H9 (cell line): Measurements from ENCODE around the gene GALNT15. TPM values are rescaled to one million over a fixed set of nuclear protein-coding genes. Genes with fewer than 3 reads are reported as not detected.

Experiments
- DNase-seq: peaks from one replicate; pipeline ENCODE4 v3.0.0-alpha.2; 2017
- H2AFZ ChIP-seq: one replicate; pipeline ENCODE4 v1.6.1; 2013; ENCODE audit warnings: mild to moderate bottlenecking, low read length, control low read depth, moderate library complexity
- H2AK5ac ChIP-seq: 2 replicates; pipeline ENCODE4 v1.6.1; 2013; ENCODE audit warnings: low read length, control low read depth, mixed read lengths; ENCODE audit not compliant: insufficient read length
- H2BK120ac ChIP-seq: one replicate; pipeline ENCODE4 v1.6.1; 2013; ENCODE audit warnings: low read depth, mild to moderate bottlenecking, low read length, control low read depth, inconsistent platforms; ENCODE audit not compliant: poor library complexity, severe bottlenecking
- H2BK12ac ChIP-seq: 2 replicates; pipeline ENCODE4 v1.6.1; 2013; ENCODE audit warnings: low read length, control low read depth, mixed read lengths, low read depth; ENCODE audit not compliant: insufficient read length
- H2BK15ac ChIP-seq: 2 replicates; pipeline ENCODE4 v1.6.1; 2013; ENCODE audit warnings: low read depth, low read length, control low read depth
- H2BK20ac ChIP-seq: one replicate; pipeline ENCODE4 v1.6.1; 2013; ENCODE audit warnings: low read depth, mild to moderate bottlenecking, low read length, control low read depth, inconsistent platforms; ENCODE audit not compliant: poor library complexity, severe bottlenecking
- H2BK5ac ChIP-seq: 2 replicates; pipeline ENCODE4 v1.6.1; 2013; ENCODE audit warnings: low read length, control low read depth, mixed read lengths; ENCODE audit not compliant: insufficient read length
- H3K14ac ChIP-seq: 2 replicates; pipeline ENCODE4 v1.6.1; 2013; ENCODE audit warnings: low read length, control low read depth; ENCODE audit not compliant: insufficient read depth
- H3K18ac ChIP-seq: 2 replicates; pipeline ENCODE4 v1.6.1; 2013; ENCODE audit warnings: low read depth, mild to moderate bottlenecking, mixed read lengths, low read length, control low read depth; ENCODE audit not compliant: insufficient read length
- H3K23ac ChIP-seq: 2 replicates; pipeline ENCODE4 v1.6.1; 2013; ENCODE audit warnings: low read length, control low read depth, mixed read lengths, low read depth; ENCODE audit not compliant: insufficient read length
- H3K23me2 ChIP-seq: 2 replicates; pipeline ENCODE4 v1.6.1; 2013; ENCODE audit warnings: low read depth, mild to moderate bottlenecking, mixed read lengths, low read length, control low read depth; ENCODE audit not compliant: insufficient read length, poor library complexity, severe bottlenecking
- H3K27ac ChIP-seq: 2 replicates; pipeline ENCODE4 v1.5.1; 2013; ENCODE audit warnings: low read length, control low read depth, mixed read lengths, low read depth; ENCODE audit not compliant: insufficient read length
- H3K27me3 ChIP-seq: 2 replicates; pipeline ENCODE4 v1.6.1; 2013; ENCODE audit warnings: low read length, control low read depth, inconsistent platforms; ENCODE audit not compliant: insufficient read depth
- H3K4ac ChIP-seq: 2 replicates; pipeline ENCODE4 v1.6.1; 2013; ENCODE audit warnings: low read depth, mild to moderate bottlenecking, control low read depth, inconsistent platforms, low read length, moderate library complexity
- H3K4me1 ChIP-seq: 2 replicates; pipeline ENCODE4 v1.6.1; 2013; ENCODE audit warnings: low read length, control low read depth, inconsistent platforms; ENCODE audit not compliant: insufficient read depth
- H3K4me2 ChIP-seq: 2 replicates; pipeline ENCODE4 v1.6.1; 2013; ENCODE audit warnings: low read length, control low read depth, mixed read lengths; ENCODE audit not compliant: insufficient read length, insufficient read depth
- H3K56ac ChIP-seq: 2 replicates; pipeline ENCODE4 v1.6.1; 2013; ENCODE audit warnings: low read depth, mild to moderate bottlenecking, mixed read lengths, low read length, control low read depth; ENCODE audit not compliant: insufficient read length
- H3K79me1 ChIP-seq: 2 replicates; pipeline ENCODE4 v1.6.1; 2013; ENCODE audit warnings: low read depth, mild to moderate bottlenecking, moderate library complexity, low read length, control low read depth, inconsistent platforms; ENCODE audit not compliant: insufficient read depth, poor library complexity, severe bottlenecking
- H3K79me2 ChIP-seq: 2 replicates; pipeline ENCODE4 v1.6.1; 2013; ENCODE audit warnings: low read length, control low read depth, inconsistent platforms; ENCODE audit not compliant: insufficient read depth
- H3K9ac ChIP-seq: 2 replicates; pipeline ENCODE4 v1.6.1; 2013; ENCODE audit warnings: low read length, control low read depth, mixed read lengths; ENCODE audit not compliant: insufficient read length; ENCODE audit errors: extremely low read depth
- H3K9me3 ChIP-seq: one replicate; pipeline ENCODE4 v1.6.1; 2013; ENCODE audit warnings: low read depth, low read length, inconsistent platforms; ENCODE audit not compliant: control insufficient read depth
- H3T11ph ChIP-seq: one replicate; pipeline ENCODE4 v1.6.1; 2013; ENCODE audit warnings: mild to moderate bottlenecking, low read length, control low read depth, inconsistent platforms
- H4K20me1 ChIP-seq: one replicate; pipeline ENCODE4 v1.6.1; 2013; ENCODE audit not compliant: control insufficient read depth, insufficient read length, insufficient read depth
- H4K5ac ChIP-seq: 2 replicates; pipeline ENCODE4 v1.6.1; 2013; ENCODE audit warnings: low read depth, mild to moderate bottlenecking, mixed read lengths, low read length, control low read depth; ENCODE audit not compliant: insufficient read length
- H4K8ac ChIP-seq: replicated peaks from 2 replicates; pipeline ENCODE4 v1.6.1; 2013; ENCODE audit warnings: low read length, control low read depth, mixed read lengths, low read depth; ENCODE audit not compliant: insufficient read length
- H4K91ac ChIP-seq: 2 replicates; pipeline ENCODE4 v1.6.1; 2013; ENCODE audit warnings: low read depth, mild to moderate bottlenecking, moderate library complexity, mixed read lengths, low read length, control low read depth; ENCODE audit not compliant: insufficient read length
- H3K27ac Mint-ChIP-seq, 3 experiments: 2 replicates in 2 of 3; 3 replicates in 1 of 3; pipeline ENCODE4 v1.8.0; 2020 to 2021; ENCODE audit warnings: mixed read lengths in 3 of 3, mild to moderate bottlenecking in 1 of 3, moderate library complexity in 1 of 3
- H3K27me3 Mint-ChIP-seq: 2 replicates; pipeline ENCODE4 v1.8.0; 2021; ENCODE audit warnings: low read depth, mild to moderate bottlenecking, moderate library complexity, mixed read lengths
- H3K36me3 Mint-ChIP-seq, 3 experiments: 2 replicates in 2 of 3; 3 replicates in 1 of 3; pipeline ENCODE4 v1.8.0; 2020 to 2021; ENCODE audit warnings: low read depth in 3 of 3, mixed read lengths in 3 of 3; ENCODE audit not compliant: insufficient read depth in 1 of 3
- H3K4me1 Mint-ChIP-seq, 2 experiments: 2 replicates each; pipeline ENCODE4 v1.8.0; 2020; ENCODE audit warnings: mixed read lengths in 2 of 2
- H3K4me3 Mint-ChIP-seq, 2 experiments: 2 replicates in 1 of 2; 3 replicates in 1 of 2; pipeline ENCODE4 v1.8.0; 2020 to 2021; ENCODE audit warnings: mild to moderate bottlenecking in 2 of 2, mixed read lengths in 2 of 2, moderate library complexity in 1 of 2
- H3K9me3 Mint-ChIP-seq, 2 experiments: 2 replicates in 1 of 2; 3 replicates in 1 of 2; pipeline ENCODE4 v1.8.0; 2020; ENCODE audit warnings: mild to moderate bottlenecking in 2 of 2, mixed read lengths in 2 of 2, moderate library complexity in 1 of 2
- CTCF ChIP-seq: fragments of 200-600 bp; sonication (generic); conservative IDR thresholded peaks from 3 replicates; pipeline ENCODE4 v1.8.0; 2021; ENCODE audit warnings: antibody characterized with exemption, mild to moderate bottlenecking
- WGBS: extraction: QIAGEN DNeasy Blood & Tissue Kit; methylation state at CpG from one replicate; pipeline ENCODE4 v1.1.7; 2013; ENCODE audit warnings: missing lambda C conversion rate, low lambda C conversion rate, mixed read lengths; ENCODE audit not compliant: insufficient read length; ENCODE audit errors: extremely low coverage; 5-methylcytosine and 5-hydroxymethylcytosine counted together
- total RNA-seq: library from RNA; stranded (reverse); gene quantifications from 2 replicates; pipeline ENCODE4 v1.2.1, GENCODE V29; 2021

The GALNT15 gene
- total RNA-seq, 1 experiment from 2014 or later: 0.04 TPM

GRCh38 chr3:16258866-16259265 is 84.4 kb downstream of the GALNT15 start:
- H3K4me1 Mint-ChIP-seq: peaks cover under 1% of the 10 kb centered on the region in 2 experiments
- Histone ChIP-seq H2BK5ac (no peak overlapping the region), H2BK15ac (no peak overlapping the region), H3K4me2 (no peak overlapping the region), H4K20me1 (no peaks in the 10 kb centered on the region), H3K27me3 (no peaks in the 10 kb centered on the region), H4K8ac (no peak overlapping the region), H3K23me2 (peaks cover under 1% of the 10 kb centered on the region), H4K5ac (no peak overlapping the region), H3K79me1 (no peaks in the 10 kb centered on the region), H2BK120ac (no peak overlapping the region), H3K14ac (no peak overlapping the region), H2BK12ac (no peak overlapping the region), H3K9me3 (no peaks in the 10 kb centered on the region), H3K79me2 (peaks cover under 1% of the 10 kb centered on the region; the same call in 1 of the 2 replicates), H3K9ac (no peak overlapping the region), H2AFZ (no peak overlapping the region), H3K18ac (no peak overlapping the region), H3K4me1 (no peaks in the 10 kb centered on the region), H3K23ac (no peak overlapping the region), H2AK5ac (no peak overlapping the region), H3K27ac (no peak overlapping the region), H4K91ac (no peak overlapping the region), H3K4ac (no peak overlapping the region), H3T11ph (no peak overlapping the region), H3K56ac (no peak overlapping the region), H2BK20ac (no peak overlapping the region)
- DNase-seq: no peak
- H3K27ac Mint-ChIP-seq: no peak overlapping the region
- TF ChIP-seq CTCF: no peak
- H3K36me3 Mint-ChIP-seq: peaks cover 3 to 7% (median 7%) of the 10 kb centered on the region in 3 experiments; a peak in 4 of 7 replicates
- H3K27me3 Mint-ChIP-seq: no peaks in the 10 kb centered on the region; the same call in 1 of the 2 replicates
- no peak overlapping the region for H3K4me3 Mint-ChIP-seq
- WGBS: no CpG with 5 or more reads among the region's 1 CpG
- no peaks in the 10 kb centered on the region for H3K9me3 Mint-ChIP-seq
